NCI-H446 treated with DMSO at 0.1 percent for 48 hours (cell line): ENCODE data around the gene CTNNAL1.
"Not testable (repeated sequence)": the region's sequence is repeated elsewhere in the genome, so short reads cannot be mapped to it uniquely, and the experiment has no call there.

Experiments
- DNase-seq: peaks from one replicate; lab custom pipeline; 2025; lab: John Stamatoyannopoulos, UW

Gene CTNNAL1

DNA sequence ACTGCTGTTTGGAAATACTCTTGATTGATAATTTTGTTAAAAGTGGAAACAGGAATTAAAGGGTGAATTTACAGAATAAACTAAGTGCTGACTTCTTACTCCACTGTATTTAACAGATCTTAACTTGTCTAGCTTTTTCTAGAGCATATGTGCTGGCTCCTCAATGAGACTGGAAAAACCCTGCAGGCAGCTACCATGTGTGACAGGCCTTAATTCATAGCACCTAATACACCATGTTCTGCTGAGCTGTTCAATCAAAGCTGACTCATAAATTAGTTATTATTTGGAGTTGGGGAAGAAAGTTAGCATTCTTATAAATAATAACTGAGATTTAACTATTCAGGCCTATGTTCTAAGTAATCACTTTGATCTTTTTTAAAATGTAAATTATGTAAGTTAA, 29.4 kb downstream of the CTNNAL1 start:
- no peak for DNase-seq

DNA sequence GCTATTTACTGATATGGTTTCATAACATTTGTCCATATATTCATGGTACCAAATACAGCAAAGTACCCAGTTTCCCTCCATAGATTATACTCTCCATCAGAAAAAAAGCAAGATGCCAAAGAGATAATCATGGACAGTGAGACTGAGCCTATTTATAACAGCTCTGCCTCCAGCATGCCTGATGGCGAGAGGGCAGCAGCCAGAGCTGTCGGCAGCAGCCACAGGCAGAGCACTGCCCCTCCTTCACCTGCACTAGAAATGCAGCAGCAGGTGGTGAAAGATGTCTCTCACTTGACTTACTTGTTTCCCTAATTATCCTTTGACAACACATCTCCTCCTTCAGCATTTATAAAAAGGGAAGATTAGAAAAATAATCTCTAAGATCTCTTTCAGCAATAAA, 32.4 kb downstream of the CTNNAL1 start:
- DNase-seq = no peak

DNA sequence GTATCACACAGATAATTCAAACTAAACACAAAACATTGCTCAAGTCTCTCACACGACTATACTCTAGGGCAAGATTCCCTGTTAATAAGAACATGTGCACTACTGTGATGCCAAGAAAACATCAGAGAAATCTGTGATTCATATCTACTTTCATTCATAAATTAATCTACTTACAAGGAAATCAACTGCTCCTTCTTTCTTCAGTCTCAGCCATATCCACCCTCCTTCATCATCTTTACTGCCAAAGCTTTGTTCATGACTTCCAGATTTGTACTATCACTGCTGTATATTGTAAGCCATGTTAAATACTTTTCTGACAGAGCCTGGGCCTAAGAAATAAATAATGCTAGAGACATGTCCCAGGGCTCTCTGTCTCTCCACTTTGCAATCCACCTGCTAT, 35.1 kb downstream of the CTNNAL1 start:
- DNase-seq = no peak

DNA sequence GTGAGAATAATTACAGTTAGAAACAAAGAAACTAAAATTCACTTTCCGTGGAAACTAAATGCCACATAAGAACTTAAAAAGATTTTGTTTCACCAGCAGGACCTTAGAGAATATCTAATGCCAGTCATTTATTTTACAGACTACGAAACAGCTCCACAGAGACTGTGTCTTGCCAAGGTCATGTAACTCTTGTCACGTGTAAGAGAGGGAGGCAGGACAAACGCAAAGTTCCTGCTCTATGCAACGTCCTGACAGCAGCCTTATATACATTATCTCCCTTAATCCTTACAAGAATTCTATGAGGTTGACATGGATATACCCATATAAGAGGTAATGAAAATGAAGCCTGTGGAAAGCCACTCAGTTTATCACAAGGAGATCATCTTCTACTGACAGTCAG, 39.4 kb downstream of the CTNNAL1 start:
- DNase-seq = no peak

DNA sequence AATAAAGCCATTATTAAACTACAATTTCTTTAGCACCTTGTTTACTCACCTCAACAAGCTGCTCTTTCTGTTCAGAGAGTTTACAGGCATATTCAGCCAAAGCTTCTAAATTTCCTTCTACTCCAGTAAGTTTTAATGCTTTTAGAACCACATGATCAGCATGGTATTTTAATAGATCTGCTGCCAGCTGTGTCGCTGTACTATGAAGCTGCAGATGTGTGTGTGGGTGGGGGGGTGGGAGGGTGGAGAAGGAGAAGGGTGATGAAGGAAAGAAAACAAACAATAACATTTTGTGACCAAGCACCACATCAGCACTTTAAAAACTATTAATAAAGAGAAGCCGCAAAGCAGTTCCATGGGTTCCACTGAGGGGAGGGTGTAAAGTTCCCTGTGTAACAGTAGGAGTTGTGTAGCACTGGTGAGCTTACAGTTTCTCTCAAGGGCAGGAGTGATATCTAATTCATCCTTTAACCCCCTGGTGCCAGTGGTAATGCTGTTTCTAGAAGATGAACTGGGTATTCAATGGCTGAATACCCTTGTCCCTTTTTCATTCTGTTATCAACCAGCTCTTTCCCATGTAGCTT, 40.6 kb downstream of the CTNNAL1 start:
- no peak for DNase-seq

DNA sequence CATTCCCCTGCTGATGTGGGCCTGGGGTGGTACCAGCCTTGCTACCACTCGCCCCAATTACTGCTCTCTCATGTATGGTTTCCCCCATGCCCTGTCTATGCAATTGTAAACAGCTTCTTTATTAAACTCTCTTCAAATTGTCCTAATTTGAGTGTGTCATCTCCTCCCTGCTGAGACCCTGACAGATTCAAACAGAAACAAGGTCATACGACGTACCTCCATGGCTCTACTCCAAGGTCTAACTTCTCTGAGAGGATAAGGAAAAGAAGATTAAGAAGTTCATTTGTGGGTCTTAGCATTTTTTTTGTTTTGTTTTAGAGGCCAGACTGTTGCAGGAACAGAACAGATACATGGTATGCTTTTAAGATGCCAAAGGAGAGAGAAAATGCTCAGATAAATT, 41.1 kb downstream of the CTNNAL1 start:
- DNase-seq = no peak

DNA sequence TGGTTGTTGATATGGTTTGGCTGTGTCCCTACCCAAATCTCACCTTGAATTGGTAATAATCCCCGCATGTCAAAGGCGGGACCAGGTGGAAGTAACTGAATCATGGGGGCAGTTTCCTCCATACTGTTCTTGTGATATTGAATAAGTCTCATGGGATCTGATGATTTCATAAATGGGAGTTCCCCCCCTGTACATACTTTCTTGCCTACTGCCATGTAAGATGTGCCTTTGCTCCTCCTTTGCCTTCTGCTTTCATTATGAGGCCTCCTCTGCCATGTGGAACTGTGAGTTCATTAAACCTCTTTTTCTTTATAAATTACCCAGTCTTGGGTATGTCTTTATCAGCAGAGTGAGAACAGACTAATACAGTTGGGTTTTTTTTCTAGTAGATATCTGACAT, 41.9 kb downstream of the CTNNAL1 start:
- DNase-seq = not testable (repeated sequence)

DNA sequence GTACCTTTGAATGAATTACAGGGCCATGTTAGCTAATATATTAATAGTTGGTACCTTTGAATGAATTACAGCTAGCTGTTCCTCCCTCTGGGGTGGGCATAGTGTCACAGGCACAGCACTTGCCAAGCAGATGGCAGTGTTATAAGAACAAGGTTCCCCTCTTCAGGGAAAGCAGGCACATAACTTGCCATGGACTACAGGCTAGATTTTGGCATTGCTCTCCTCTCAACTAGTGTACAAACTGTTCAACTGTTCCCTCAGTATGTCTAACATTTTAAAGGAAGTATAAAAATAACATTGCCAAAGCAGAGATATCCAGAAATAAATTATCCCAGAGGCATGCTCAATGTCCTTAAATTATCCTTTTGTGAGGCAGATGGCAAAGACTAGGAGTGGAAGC, 45.4 kb downstream of the CTNNAL1 start:
- DNase-seq = no peak

DNA sequence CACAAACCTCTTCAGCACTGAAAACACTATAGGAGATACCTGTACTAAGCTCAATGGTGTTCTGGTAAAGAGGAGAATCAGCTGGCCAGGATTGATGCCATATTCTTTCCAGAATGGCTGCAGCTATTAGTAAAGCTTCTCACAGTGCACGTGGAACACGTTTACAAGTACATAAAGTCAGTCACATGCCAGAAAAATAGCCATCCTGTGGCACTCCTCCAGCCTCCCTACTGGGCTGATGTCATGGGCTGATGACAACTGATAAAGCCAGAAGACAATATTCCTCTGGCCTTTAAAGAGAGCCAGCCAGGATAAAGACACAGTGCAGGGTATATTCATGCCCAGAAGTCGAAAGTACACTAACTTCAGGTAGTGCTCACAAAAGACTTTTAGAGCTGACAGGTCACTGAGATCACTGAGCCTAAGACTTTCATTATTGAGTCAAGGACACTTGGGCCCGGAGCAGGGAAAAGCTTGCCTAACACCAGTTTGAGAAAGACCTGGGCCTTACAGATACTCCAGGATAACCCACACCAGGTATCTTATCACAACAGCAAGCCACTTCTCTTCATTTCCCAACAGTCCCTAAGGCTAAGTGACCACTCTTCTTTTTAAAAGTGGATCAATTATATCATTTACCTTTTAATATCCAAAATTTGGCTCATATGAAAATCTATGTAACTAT, 49.7 kb downstream of the CTNNAL1 start:
- DNase-seq = no peak

DNA sequence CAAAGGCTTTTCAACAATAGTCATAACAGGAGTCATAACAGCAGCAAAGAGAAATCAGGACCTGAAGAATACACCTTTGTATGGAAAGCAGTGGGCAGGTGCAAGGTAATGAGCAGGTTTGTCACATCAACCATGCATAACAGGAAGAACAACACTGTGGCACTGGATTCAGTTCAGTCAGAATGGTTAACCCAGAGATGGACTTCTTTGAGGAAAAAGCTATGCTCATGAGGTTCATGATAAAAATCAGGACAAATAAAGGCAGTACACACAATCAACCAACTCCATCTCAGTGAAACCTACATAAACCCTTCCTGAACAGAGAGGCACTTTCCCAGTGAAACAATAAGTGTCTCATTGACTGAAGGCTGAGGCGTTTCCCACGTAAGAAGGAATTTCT, 52.1 kb downstream of the CTNNAL1 start:
- no peak for DNase-seq

DNA sequence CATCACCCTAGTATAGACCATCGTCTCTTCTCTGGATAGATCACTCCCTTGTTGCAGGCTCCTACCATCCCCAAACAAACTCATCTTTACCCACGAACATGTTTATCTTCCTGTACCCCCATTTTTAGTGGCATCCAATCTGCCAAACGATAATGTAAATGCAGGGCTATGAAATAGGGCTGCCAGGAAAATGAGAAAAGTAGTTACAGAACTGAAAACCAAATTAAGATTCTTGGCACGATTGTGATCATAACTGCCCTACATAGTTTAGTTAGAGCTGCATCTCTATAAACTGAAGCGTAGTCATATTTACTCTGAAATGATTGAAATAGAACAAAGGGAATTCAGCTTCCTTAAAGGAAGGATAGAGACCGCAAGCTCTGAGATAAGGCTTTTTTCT, 53.0 kb downstream of the CTNNAL1 start:
- no peak for DNase-seq

DNA sequence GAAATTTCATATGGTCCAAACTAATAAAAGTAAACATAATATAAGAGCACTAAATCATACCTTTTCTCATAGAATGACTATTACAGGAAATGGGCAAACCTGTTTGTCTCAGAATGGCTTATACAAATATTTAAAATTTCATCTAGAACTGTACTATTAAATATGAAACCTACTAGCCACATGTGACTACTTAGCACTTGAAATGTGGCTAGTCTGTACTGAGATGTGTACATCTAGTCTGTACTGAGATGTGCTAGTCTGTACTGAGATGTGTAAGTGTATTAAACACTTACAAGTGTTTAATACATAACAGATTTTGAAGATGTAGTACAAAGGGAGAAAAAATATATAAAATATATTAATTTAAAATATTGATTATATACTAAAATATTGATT, 56.7 kb downstream of the CTNNAL1 start:
- DNase-seq = no peak

DNA sequence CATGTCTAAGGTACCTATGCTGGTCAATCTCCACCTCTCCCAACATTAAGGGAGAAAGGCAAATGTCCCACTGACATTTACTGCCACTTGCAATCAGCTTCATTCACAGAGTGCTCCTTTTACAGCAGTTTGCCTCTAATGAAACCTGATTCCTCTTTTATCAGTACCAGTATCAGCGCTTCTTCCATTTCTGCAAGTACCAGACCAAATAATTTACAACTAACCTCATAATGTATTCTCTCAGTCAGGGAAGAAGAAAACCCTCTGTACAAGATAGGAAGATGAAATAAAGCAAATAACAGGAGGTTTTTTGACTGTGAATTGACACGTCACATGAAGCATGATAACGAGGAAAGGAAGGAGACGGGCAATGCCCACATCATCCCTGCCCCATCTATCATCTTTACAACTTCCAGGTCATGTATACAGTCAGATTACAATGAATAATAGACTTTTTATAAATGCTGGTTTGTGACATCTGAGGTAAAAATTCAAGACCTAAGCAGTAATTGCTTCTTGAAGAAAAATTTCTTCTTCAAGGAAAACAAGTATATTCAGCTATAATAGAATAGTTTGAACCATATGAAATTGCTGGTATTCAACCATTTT, 57.2 kb downstream of the CTNNAL1 start:
- no peak for DNase-seq

DNA sequence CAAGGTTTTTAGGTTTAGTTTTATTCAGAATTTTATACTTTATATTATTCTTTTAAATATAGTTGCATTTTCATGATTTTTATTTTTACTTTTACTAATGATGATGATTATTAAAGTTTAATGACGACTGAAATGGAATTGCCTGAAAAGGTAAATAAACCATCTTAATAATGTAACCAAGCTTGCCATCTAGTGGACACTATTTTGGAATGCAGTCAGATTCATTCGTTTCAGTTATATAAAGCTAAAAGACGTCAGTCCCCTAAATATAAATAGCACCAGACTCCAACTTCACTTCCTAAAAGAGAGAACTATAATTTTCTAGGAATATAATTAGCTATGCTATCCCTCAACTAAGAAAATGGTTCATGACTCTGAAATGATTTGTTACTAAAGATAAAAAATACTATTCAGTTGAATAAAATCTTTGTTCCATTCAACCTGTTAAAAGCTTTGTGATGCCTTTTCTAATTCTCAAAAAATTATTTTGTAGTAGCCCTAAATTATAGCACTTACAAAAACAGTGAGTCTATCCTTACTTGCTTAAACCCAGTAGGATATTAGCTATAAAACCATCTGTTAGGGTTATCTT, 59.2 kb downstream of the CTNNAL1 start:
- DNase-seq = no peak

DNA sequence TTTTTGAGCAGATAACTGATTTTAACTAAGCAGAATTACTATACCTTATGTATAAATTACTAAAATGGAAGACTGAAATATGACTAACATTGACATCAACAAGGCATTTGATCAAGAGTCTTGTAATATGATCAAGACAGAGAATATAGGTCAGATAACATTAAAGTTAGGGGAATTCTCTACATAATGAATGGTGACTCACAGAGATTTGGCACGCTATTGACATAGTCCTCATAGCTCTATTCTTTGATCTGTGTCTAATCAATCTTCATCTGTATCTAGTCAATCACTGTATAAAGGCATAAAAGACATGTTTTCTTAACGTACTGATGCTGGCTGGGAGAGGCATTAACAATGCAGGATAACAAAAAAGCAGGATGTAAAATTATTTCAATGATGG, 61.7 kb downstream of the CTNNAL1 start:
- no peak for DNase-seq

DNA sequence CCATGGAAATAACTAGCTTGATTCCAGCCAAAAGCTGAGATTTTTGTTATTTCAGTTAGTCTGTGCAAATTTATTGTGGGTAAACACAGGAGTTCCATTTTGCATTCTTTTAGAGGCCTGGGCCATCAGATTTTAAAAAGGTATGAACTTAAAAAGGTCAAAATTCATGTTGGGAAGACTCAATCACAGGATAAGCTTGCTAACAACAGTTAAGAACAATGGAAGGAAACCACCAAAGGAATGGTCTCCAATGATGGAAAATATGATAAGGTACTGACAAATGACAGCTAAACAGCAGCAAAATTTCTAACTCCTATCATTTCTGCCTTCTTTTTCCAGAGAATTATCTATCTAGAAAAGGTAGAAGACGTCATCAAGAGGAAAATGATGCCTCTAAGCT, 63.1 kb downstream of the CTNNAL1 start:
- no peak for DNase-seq

DNA sequence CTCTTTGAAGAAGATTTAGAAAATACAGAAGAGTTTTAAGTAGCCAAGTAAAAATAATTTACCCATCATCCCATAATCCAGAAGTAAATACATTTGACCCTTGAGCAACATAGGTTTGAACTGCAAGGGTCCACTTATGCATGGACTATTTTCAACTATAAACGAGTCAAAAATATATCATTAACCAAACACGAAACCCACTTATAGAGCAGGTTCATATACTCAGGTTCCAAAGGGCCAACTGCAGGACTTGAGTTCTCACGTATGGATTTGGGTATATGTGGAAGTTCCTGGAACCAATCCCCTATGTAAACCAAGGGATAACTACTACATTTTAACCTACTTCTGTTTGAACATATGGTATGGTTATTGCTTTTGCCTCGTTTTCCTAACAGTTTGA, 73.3 kb downstream of the CTNNAL1 start:
- no peak for DNase-seq

DNA sequence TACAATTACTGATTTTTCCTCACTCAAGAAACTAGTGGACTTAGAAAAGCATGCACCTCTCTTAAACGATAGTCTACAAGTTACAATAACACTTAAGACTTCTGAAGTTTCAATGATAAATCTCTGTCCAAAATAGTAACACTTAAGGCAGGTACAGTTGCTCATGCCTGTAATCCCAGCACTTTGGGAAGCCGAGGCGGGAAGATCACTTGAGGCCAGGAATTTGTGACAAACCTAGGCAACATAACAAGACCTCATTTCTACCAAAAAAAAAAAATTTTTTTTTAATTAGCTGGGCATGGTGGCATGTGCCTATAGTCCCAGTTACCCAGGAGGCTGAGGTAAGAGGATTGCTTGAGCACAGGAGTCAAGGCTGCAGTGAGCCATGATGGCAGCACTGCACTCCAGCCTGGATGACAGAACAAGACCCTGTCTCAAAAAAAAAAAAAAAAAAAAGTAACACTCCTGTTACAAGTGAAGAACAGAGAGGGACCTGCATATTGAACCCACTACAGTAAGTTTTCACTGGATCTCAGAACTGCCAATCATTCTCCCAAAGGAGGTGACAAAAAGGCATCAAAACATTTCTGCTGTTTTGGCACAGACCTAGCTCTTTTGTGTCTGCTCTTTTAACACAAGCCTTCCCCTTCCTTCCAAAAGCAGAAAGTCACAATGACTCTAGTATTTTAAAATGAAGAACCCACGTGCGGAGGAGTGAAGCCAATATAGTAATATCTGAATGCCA, 75.6 kb downstream of the CTNNAL1 start:
- no peak for DNase-seq

DNA sequence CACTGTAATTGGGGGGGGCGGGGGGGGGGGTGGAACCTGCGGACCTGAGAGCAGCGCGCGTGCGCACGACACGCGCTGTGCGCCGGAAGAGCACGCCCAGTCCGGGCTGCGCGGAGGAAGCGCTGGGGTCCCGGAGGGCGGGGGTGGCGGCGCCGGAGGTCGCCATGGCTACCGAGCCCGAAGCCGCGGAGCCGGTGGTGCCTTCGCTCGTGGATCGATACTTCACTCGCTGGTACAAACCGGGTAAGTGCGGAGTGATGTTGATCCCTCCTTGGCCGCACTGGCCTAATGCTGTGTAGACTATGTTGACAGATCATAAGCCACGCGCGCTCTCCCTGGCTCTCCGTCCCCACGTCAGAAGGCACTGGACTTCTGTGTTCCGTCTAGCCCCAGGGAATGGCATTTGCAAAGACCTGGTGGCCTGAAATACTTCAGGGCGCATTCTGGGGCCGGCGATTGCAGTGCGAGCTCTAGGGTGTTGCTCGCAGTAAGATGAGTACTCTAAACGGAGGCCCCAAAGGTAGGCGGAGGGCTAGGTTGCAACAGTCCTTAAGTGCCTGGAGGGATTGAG, 78.9 kb downstream of the CTNNAL1 start, which contains the start of gene ABITRAM:
Gene ABITRAM (plus strand): TSS at position 78 of the 571 bp plus-strand sequence. CDS start 87 bp downstream, at position 165.
- DNase-seq = peak; percentile 54

DNA sequence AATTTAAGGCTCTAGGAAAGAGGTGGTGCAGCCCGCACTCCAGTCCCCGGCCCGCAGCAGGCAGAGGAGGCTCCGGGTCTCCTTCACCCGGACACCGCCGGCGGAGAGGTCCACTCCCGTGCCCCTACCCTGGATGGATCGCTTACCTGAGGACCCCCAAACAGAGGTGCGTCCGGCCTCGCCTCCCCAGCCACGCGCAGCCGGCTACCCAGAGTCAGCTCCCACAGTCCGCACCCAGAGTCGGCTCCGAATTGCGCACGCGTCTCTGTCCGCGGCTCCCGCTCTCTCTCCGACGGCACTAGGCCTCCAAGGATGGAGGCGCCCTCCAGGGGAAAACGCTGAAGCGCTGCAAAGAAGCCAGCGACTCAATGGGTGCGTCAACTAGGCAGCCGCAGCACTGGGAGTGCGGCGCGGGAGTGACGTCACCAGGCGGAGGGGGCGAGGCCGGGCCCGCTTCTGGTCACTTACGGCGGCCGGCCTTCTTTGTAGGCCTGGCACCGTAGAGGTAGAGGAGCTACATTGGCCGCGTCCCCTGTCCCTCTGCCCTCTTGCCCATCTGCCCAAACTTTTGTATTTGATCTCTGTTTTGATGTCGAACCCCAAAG, 79.5 kb downstream of the CTNNAL1 start, which contains the start of gene ELP1:
Gene ELP1 (minus strand): TSS at position 407 of the 605 bp plus-strand sequence. CDS start 2,978 bp downstream, outside the sequence.
- DNase-seq = peak; percentile 57

DNA sequence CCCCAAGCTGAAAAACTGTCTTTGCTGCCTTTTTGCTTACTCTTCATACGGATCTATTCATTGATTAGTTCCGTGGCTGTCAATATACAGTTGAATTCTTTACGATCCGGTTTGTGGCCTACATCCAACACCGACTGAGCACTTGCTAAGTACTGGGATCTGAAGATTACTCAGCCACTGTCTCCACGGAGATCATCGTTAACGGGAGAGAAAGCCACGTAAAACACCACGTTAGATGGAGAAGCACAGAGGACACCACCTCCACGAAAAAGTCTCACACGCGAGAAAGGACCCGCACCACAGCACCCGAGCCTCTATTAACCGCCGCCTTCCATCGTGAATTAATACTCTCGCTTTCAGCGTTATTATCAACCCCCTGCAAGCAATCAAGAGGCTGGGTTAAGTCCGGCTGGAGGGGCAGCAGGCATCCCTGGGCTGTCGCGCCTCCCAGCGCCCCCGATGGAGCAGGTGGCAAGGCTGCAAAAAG, 80.0 kb downstream of the CTNNAL1 start:
- DNase-seq = no peak
